HG03280 (cell line): ENCODE measurements around the gene GSC.

Experiments used
- ATAC-seq: cut with Tn5 transposase; IDR thresholded peaks from one replicate; pipeline ENCODE4 v1.9.1; 2021; ENCODE audit warnings: mild to moderate bottlenecking, moderate library complexity; ENCODE audit not compliant: unreplicated experiment

GSC gene

DNA sequence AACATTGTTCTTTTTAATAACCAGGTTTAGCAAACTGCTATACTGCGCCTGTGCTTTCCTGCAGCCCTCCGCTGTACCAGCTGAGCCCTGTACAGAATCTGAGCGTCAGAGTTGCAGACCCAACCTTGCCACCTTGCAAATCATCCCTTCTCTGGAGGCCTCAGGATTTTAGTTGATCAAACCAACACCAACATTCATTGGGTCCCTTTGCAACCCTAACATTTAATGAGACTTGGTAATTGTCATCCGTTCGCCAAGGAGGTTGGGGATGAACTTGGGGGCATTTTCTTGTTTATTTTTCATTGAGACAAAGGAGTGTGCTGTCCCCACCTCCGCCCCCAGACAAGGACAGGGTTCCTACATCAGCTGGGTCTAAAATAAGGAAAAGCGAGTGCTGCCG is 2.6 kb upstream of the GSC start:
- no peak for ATAC-seq

DNA sequence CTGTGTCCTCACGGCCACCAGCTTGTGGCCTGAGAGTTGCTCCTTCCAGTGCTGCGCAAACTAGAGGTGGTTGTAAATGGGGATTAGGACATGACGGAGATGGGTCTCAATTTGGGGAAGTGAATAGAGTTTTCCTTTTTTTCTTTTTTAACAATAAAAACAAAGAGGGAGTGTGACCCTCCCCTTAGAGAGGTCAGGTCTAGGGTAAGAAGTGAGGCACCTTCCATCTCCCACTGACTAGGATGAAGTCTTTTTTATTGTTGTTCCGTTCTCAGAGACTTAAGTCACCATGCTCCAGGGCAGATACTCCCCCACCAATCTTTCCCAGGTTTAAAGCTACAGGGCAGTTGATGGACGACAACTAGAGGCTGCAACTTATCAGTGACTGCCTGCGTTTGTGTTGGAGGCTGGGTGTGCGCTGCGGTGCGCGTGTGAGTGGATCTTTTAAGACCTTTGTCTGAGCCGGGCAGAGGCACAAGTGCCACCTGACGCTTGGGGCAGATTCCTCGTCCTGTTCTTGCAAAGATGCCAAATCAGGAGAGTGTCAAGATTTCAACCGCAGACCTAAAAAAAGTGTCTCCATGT is 2.1 kb upstream of the GSC start:
- no peak for ATAC-seq

DNA sequence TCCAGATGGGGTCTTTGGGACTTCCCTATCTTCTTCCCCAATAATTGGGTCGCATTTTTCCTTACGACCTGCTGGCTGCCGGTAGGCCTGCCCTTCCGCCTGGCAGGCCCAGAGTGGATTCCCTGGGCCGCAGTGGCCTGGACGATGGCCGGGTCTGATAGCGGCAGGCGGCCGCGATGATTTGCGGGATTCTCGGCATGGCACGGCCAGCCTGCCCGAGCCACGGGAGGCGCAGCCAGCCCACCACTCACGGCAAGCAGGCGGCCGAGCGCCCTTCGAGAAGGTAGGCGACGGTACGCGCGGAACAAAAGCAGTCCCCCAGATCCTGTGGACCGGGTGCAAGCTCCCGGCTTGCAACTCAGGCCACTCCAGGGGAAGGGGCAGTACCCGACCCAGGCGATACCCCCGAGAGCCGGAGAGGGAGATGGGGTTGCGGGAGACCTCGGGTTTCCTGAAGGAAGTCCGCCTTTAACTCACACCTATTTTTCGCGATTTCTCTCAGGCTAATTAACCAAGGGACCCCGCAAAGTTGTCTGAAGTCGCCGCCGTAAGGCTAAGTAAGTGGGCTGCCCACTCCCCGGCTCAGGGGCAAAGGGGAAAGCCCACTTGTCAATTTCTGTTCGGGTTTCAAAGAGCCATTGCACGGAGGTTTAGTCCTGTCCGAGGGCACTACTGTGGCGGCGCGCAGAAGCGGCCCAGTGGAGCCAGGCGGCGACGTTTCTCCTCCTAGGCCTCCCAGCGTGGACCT is 1.4 kb upstream of the GSC start:
- no peak for ATAC-seq

DNA sequence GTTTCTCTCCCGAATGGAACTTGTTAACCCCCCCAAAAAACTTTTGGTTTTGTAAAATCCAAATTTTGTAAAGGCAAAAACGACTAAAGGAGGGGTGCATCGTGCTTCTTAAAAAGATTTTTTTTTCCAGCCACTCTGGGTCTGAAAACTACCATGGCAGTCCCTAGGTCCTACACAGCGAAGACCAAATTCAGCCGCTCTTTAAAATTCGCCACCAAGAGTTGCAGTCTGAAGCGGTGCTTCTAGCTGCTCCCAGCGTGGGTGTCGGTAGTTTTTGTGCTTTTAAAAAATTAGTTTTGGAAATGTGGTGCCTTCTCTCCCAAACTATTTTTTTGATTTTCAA is 873 bp upstream of the GSC start:
- ATAC-seq = no peak

DNA sequence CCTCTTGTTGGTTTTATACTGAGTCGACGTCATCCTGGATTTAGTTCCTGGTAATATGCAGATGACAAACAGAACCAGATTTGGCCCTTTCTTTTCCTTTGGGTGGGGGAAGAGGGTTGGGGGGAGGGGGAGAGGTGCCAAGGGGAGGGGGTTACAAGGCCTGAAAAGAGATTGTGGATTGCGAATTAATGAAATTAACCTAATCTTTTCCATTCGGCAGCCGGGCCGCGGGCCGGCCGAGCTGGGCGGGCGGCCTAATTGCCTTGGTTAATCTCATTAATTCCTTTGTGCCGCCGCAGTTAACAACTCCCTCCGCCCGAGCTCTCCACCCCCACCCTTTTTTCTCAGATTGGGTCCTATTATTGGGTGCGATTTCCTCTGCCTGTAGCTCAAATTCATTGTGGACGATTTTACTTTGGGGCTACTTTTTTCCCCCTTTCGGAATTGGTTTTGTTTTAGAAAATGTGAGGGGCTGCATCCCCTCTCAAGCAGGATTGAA is 387 bp upstream of the GSC start:
- no peak for ATAC-seq

DNA sequence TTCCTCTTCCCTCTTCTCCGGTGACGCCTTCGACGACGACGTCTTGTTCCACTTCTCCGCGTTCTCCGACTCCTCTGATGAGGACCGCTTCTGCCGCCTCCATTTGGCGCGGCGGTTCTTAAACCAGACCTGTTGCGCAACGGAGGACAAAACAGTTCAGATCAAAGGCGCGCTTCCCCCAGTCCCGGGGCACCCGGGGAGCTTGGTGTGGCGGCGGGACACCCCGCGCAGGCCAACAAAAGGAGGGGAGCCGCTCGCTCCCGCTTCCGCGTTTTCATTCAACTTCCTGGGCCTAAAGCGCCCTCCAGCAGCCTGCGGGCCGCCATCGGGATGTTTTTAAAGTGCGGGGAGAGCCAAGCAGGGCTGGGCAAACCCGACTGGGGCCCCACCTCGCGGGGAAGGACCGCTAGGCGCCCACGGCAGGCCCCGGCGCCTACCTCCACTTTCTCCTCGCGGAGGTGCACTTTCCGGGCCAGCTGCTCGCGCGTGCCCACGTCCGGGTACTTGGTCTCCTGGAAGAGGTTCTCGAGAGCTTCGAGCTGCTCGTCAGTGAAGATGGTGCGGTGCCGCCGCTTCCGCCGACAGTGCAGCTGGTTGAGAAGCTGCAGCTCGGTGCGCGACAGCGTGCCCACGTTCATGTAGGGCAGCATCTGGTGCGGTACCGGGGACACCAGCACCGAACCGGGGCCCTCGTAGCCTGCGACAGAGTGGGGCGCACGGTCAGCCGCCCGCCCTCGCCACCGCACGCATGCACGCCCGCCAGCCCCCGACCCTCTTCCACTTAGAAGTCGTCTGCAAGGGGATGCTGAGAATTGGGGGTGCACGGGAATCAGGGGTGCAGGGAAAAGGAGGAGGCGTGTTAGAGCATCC is 1.2 kb downstream of the GSC start:
- no peak for ATAC-seq

DNA sequence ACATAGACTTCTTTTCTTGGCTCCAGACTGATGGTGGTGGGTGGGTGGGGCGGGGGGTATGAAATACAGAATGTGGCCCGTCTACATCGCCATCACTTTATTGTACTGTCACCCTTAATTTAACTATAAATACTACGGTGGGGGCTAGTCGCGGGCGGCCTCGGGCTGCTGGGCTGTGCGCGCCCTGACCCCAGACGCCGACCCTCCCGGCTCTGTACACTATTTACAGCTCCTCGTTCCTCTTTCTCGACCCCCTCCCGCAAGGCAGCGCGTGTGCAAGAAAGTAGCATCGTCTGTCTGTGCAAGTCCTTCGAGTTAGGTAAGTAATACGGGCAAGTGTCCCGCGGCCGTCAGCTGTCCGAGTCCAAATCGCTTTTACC is 1.8 kb downstream of the GSC start:
- no peak for ATAC-seq

DNA sequence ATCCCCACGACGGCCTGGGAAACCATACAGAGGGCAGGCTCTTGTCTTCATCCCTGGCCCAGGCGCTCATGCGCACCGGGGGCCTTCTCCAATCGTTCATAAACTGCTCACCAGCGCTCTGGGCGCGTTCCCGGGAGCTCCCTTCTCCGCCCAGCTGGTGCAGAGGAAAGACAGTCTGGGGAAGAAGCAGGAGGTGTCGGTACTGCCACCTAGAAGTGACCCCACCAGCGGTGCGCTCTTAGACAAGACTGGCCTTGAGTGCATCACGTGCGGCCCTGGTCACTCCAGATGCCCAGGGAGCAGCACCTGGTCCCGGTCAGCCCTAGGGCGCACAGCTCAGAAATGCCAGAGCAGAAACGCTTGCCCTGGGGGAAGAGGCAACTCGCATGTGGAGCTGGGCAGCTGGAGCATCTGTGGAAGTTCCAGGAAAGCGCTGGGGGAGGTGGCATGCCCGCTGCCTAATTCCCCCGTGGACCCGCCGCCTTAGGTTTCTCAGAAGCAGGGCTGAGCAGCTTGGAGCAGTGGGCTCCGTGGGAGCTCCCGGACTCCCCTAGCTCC is 2.5 kb downstream of the GSC start:
- ATAC-seq = no peak

DNA sequence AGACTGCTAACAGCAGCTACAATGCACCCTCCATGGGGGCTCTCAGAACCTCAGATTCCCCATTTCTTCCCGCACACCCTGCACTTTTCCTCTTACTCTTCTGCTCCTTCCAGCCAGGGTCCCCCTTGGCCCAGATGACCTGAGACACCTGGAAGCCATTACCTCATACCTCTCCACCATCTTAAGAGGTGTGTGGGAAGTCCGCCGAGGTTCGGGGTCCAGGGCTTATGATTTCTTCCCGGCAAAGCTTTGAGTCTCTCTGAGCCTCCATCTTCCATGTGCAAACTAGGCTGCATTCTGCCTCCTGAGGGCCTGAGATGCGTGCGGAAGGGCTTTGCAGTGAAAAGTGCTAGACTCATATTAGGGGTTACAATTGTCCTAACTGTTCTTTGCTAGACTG is 5.3 kb downstream of the GSC start:
- ATAC-seq = no peak

DNA sequence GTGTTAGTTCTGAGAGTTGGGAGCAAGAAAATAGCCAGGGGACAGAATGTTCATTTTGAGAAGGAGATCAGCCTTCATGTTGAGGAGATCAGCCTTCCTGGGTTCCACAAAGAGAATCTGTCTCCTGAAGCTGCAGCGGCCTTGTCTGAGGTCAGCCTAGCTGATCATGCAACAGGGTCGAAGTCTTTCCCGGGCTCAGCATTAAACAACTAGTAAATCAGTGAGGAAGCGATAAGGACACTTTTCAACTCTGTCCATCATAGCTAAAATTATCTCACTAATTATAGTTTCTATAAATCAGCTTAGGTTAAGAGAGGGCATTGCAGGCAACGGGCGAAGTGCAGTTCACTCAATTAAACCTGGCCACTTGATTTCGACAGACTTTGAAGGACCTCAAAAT is 7.5 kb downstream of the GSC start:
- ATAC-seq = no peak

DNA sequence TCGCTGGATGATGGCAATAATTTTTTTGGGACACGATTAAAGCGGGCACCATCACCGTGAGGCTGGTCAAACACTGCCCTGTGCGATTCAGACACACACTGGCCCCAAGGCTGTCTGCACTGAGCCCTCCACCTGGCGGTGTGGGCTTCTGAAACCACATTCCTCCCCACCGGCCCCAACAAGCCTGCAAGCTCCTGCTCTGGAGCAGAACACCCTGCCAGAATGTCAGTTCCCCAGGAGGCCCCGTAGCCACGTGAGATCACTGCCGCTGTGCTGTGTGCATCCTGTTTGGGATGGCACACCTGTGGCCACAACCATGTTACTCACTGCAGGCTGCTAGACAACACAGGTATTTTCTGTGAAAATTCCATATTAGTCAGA is 7.9 kb downstream of the GSC start:
- ATAC-seq = no peak

DNA sequence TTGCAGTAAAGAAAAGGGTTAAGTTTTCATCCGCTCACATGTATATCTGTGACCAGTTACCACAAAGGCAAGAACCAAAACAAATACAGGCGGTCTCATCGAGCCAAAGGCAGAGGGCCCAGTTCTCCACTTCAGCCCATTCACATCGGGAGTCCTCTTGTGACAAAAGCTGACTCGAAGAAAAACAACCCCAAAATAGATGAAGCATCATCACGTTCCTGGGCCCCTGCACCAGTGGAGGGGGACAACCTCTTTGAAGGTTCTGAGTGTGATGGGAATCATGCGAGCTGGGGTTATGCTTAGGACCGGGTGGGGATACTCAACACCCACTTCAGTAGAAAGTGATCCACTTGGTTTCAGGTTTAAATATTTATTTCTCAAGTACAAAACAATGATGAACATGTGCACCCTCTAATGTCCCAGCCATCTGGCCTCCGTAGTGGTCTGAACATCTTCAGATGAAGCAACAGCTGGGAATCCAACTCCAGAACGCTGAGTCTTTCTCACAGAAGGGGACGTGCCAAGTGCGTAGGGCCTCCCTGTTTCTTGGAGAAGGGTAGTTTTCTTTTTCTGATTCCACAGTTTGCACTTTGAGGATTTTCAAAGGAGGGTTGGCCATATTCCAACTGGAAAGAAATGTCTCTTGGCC is 8.4 kb downstream of the GSC start:
- no peak for ATAC-seq

DNA sequence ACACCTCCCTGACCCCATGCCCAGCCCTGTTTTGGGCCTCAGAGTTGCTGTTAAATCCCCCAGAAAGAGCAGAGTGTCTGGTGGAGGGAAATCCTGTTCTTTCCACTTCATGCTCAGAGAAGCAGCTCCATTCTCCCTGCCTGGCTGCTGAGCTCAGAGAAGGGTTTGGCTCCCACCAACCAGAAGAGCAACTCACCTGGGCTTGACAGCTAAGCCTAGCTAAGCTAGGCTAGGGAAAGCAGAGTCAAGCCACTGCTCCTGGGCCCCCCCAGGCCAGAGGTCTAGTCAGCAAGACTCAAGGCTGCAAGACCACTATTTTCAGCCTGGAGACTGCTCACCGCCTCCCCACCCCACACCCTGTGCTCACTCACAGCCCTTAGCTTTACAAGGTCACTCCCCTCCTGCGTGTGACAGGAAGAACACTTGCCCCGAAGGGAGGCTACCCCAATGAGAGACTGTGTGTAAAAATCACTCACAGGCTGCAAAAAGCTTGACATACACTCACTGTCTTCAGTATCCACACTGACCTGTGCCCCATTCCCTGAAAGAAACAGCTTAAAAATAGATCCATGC is 13.5 kb downstream of the GSC start:
- ATAC-seq = no peak

DNA sequence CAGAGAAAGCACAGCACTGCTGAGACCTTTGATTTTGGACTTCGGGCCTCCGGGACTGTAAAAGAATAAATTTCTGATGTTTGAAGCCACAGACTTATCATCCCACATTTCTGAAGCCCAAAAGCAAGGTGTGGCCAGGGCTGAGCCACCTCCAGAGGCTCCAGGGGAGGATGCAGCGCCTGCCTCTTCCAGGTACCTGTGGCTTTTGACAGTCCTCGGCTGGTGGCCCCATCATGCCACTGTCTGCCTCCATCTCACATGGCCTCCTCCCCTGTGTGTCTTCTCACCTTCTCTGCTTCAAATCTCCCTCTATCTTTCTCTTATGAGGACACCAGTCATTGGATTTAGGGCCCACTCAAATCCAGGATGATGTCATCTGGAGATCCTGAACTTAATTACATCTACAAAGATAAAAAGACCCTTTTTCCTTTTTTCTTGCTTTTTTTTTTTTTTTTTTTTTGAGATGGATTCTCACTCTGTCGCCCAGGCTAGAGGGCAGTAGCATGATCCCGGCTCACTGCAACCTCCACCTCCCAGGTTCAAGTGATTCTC is 15.4 kb downstream of the GSC start:
- no peak for ATAC-seq

DNA sequence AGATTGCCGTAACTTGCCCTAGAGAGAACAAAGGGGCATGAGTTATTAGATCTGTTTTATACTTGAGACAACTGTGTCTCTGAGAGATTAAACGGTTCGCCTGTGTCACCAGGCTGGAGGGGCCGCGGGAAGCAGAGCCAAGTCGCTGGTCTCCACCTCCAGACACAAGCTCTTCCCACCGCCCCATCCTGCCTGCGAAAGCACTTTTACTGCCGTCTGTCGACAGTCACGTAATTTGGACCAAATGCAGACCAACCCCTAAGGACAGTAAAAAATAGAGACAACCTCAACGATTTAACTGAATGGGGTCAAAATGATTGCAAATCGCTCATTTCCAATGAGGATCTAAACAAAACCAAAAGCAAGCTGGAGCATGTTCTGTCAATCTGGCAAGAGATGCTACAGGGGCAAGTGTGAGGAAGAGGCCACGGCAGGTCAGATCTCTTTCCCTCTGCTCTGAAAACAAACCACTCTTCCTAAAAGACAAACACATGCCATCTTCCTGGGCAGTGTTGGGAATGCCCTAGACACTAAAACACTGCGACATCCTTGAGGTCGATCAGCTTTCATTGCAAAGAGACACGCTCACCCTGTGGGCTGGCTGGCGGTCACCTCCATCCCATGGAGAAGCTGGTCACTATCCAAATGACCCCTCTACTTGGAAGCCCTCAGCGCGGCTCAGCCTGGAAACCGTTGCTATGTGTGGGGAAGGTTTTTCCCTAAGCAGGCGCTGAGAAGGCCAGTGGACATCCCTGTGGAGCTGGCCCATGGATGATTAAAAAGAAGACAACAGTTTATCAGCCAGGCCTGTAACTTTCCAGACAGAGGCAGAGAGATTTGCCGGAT is 17.1 kb downstream of the GSC start:
- ATAC-seq = no peak

DNA sequence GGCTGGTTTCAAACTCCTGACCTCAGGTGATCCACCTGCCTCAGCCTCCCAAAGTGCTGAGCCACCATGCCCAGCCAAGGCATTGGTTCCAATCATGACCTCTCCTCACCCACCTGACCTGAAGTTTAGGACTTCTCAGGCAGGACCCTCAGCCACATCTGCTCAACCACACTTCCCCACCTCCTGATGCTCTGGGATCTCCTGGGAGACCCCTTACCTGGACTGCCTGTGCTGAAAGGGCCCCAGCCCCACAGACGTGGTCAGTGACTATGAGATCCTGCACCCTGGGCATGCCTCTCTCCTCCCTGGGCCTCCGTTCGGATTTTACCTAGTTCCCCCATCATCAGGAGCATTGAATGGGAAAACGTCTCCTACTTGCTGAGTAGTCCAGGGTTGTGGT is 18.0 kb downstream of the GSC start:
- ATAC-seq = no peak

DNA sequence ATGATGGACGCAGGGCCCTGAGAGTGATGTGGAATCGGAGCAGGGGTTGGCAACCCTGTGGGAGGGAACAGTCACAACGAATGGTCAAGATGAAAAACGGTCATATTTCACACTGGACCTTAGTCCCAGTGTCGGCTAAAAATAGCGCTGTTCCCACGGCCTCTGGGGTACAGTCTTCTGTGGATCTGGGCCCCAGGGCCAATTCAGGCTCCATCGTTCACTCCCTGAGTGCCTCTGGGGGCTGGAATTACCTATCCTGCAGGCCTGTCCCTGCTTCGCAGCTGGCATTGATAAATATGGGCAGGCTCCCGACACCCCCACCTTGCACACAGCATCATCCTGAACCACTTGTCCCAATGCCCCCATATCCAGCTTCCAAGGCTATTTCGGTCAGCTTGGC is 18.6 kb downstream of the GSC start:
- ATAC-seq = no peak

DNA sequence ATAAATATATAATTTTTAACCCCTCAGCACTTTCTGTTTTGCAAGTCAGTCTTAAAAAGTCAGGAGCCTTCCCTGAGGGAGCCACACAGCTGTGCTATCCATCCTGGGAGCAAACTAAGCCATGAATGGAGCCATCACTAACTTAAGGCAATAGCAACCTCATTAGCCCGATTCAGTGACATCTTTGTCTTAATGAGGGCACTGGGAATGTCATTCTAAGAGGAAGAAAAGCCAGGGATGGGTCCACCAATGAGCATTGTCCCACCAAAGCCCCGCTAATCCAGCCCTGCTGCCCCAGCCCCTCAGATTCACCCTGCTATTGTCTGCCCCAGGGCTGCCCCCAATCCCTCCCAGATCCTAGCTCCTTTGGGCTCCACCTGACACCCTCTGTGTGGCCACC is 19.5 kb downstream of the GSC start:
- no peak for ATAC-seq

DNA sequence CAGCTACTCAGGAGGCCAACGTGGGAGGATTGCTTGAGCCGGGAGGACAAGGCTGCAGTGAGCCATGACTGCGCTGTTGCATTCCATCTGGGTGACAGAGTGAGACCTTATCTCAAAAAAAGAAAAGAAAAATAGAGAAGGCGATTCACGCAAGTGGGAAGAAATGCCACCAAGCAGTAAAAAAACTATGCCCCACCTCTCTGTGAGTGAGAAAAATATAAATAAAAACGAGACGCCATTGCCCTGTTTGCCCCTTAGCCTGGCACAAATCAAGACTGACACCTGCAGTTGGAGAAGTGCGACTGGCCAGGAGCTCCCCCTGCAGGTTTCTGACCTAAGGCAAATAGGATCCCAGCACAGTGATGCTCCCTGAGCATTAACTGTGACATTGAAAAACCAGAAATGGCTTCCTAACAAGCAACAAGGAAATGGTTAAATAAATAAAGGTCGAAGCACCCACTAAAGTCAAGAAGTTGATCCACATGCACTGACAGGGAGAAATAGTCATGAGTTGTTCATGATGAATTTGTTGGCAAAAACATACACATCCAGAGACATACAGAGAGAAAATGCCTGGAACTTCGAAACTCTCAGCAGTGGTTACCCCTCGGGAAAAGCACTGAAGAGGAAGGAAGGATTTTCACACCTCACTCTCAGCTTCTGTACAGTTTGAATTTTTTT is 21.1 kb downstream of the GSC start:
- ATAC-seq = no peak
